ENCODE measurements around the gene NUTM2A. TPM values are rescaled to one million over a fixed set of nuclear protein-coding genes. Genes with fewer than 3 reads are reported as not detected.
A peak's percentile ranks its signal among the peaks of the same experiment; 100 is the strongest.
"Not testable (repeated sequence)": the region's sequence is repeated elsewhere in the genome, so short reads cannot be mapped to it uniquely, and the experiment has no call there.

NUTM2A gene
- total RNA-seq, 4 donors from 2014 or later, result 0.80 to 3.0 (median 2.4) TPM

DNA sequence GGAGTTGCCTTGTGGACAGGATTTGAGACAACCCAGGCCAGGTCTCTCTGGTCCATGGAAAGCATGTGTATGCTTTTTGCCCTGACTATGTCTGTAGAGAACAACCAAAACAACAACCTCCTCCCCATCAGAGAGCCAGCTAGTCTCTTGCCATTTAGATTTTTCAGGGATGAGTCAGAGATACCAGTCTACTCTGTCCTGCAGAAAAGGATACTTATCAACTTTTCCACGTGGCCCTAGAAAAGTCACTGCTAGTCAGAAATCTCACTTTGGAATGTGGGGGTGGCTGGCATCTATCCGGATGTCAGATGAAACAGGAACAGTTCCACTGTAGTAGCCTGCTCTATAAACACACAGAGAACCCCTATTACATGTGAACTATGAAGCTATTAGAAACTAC, 13.4 kb upstream of the NUTM2A start:
- H3K27ac ChIP-seq; H3K4me3 ChIP-seq; H3K9me3 ChIP-seq; intact Hi-C loops (cut with DNase I; ENCODE audit: low total_unique reads); in situ Hi-C loops (cut with MboI; ENCODE audit: low pct_ligation_motif_present in 1 of 4, low pct_unique_long_range_greater_than_20kb in 1 of 4, low sequenced_read_pairs in 3 of 4); DNase-seq; H3K36me3 ChIP-seq; H3K27me3 ChIP-seq; H3K4me1 ChIP-seq: not testable (repeated sequence)
- 71 to 80% methylated on average over 1 to 2 of the region's 2 CpGs for WGBS, 2 donors (ENCODE audit: low coverage in 1 of 2)

- H3K9me3 ChIP-seq; H3K27me3 ChIP-seq; in situ Hi-C loops (cut with MboI; ENCODE audit: low pct_ligation_motif_present in 1 of 4, low pct_unique_long_range_greater_than_20kb in 1 of 4, low sequenced_read_pairs in 3 of 4); H3K36me3 ChIP-seq; H3K27ac ChIP-seq; H3K4me1 ChIP-seq; H3K4me3 ChIP-seq; intact Hi-C loops (cut with DNase I; ENCODE audit: low total_unique reads); DNase-seq: not testable (repeated sequence)
- 91% methylated on average over 5 of the region's 8 CpGs; no CpG with 5 or more reads in 1 of the 2 donors for WGBS, 2 donors (ENCODE audit: low coverage in 1 of 2)
These were observed 12.0 kb upstream of the NUTM2A start for GRCh38 chr10:87213150-87213765.

DNA sequence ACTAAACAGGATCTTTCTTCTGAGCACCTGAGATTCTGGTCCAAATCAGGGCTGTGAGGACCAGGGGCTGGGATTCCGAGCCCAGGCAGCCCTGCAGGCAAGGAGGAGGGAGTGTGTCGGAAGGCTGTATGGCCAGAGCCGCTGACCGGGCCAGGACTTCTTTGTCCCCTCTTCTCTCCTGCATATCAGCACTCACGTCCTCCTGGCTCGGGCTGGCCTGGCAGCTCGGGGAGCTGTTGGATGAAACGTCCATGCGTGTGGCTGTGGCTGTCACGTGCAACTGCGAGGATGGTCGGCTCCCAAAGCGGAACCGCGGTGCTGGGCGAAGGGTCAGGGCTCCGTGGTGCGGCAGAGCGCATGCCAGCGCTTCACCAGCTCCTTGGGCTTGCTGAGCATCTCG, 11.4 kb upstream of the NUTM2A start:
- H3K9me3 ChIP-seq; intact Hi-C loops (cut with DNase I; ENCODE audit: low total_unique reads); H3K4me3 ChIP-seq; in situ Hi-C loops (cut with MboI; ENCODE audit: low pct_ligation_motif_present in 1 of 4, low pct_unique_long_range_greater_than_20kb in 1 of 4, low sequenced_read_pairs in 3 of 4); H3K27me3 ChIP-seq; H3K36me3 ChIP-seq; H3K4me1 ChIP-seq; DNase-seq; H3K27ac ChIP-seq: not testable (repeated sequence)
- 94% methylated on average over 20 of the region's 21 CpGs; no CpG with 5 or more reads in 1 of the 2 donors for WGBS, 2 donors (ENCODE audit: low coverage in 1 of 2)

DNA sequence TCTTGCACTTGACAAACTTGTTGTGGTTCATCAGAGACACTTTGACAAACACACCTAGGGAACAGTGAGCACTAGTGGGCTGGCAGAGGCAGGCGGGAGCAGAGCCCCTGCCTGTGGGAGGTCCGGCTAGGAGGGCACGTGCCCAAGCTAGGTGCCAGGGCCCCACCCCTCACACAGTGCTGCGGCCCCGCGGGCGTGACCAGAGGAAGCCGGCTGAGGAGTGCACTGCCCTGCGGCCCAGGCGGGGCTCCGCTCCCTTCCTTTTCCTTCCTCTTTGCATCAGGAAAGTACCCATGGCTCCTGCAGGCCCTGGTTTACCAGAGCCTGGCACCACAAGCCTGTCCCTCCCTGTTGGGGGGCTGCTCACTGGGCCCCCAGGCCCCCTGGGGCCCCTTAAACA, 9.1 kb upstream of the NUTM2A start:
- 37% methylated on average over 11 of the region's 11 CpGs; no CpG with 5 or more reads in 1 of the 2 donors for WGBS, 2 donors (ENCODE audit: low coverage in 1 of 2)
- H3K9me3 ChIP-seq; H3K36me3 ChIP-seq; intact Hi-C loops (cut with DNase I; ENCODE audit: low total_unique reads); H3K4me3 ChIP-seq; H3K4me1 ChIP-seq; H3K27ac ChIP-seq; in situ Hi-C loops (cut with MboI; ENCODE audit: low pct_ligation_motif_present in 1 of 4, low pct_unique_long_range_greater_than_20kb in 1 of 4, low sequenced_read_pairs in 3 of 4); H3K27me3 ChIP-seq: not testable (repeated sequence)
- peak; percentile 59 for DNase-seq

- H3K4me3 ChIP-seq; H3K9me3 ChIP-seq; intact Hi-C loops (cut with DNase I; ENCODE audit: low total_unique reads); DNase-seq; H3K4me1 ChIP-seq; H3K27ac ChIP-seq; in situ Hi-C loops (cut with MboI; ENCODE audit: low pct_ligation_motif_present in 1 of 4, low pct_unique_long_range_greater_than_20kb in 1 of 4, low sequenced_read_pairs in 3 of 4); H3K27me3 ChIP-seq; H3K36me3 ChIP-seq: not testable (repeated sequence)
- no CpG with 5 or more reads among the region's 5 CpGs for WGBS, 2 donors (ENCODE audit: low coverage in 1 of 2)
These were observed 5.9 kb upstream of the NUTM2A start for GRCh38 chr10:87219370-87219769.

DNA sequence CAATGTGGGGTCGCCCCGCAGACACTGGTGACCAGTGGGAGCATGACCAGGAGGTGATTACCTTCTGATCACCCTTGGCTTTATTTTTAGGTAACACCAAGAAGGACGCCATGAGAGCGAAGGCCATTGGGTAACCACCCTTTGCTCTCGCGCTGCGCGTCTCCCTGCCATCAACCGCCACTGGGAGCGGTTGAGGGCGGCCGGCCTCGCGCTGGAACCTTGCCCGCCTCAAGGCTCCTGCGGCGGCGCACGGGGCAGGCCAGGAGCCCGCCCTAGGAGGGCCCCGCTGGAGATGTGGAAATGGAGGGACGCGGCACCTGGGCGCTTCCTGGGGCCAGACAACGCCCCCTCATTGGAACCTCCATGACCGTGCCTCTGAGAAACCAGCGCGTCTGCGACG, 2.5 kb upstream of the NUTM2A start:
- in situ Hi-C loops (cut with MboI; ENCODE audit: low pct_ligation_motif_present in 1 of 4, low pct_unique_long_range_greater_than_20kb in 1 of 4, low sequenced_read_pairs in 3 of 4); H3K4me3 ChIP-seq; H3K27ac ChIP-seq; H3K4me1 ChIP-seq; H3K27me3 ChIP-seq; H3K36me3 ChIP-seq; H3K9me3 ChIP-seq; intact Hi-C loops (cut with DNase I; ENCODE audit: low total_unique reads); DNase-seq: not testable (repeated sequence)
- WGBS, 2 donors (ENCODE audit: low coverage in 1 of 2), result 95% methylated on average over 9 of the region's 30 CpGs; no CpG with 5 or more reads in 1 of the 2 donors

- H3K4me3 ChIP-seq; DNase-seq; intact Hi-C loops (cut with DNase I; ENCODE audit: low total_unique reads); H3K4me1 ChIP-seq; H3K27me3 ChIP-seq; H3K36me3 ChIP-seq; H3K9me3 ChIP-seq; in situ Hi-C loops (cut with MboI; ENCODE audit: low pct_ligation_motif_present in 1 of 4, low pct_unique_long_range_greater_than_20kb in 1 of 4, low sequenced_read_pairs in 3 of 4); H3K27ac ChIP-seq: not testable (repeated sequence)
- 75% methylated on average over 7 of the region's 20 CpGs; no CpG with 5 or more reads in 1 of the 2 donors for WGBS, 2 donors (ENCODE audit: low coverage in 1 of 2)
These were observed 3.0 kb downstream of the NUTM2A start for GRCh38 chr10:87228247-87228646.

- H3K4me3 ChIP-seq; H3K36me3 ChIP-seq; in situ Hi-C loops (cut with MboI; ENCODE audit: low pct_ligation_motif_present in 1 of 4, low pct_unique_long_range_greater_than_20kb in 1 of 4, low sequenced_read_pairs in 3 of 4); intact Hi-C loops (cut with DNase I; ENCODE audit: low total_unique reads); H3K4me1 ChIP-seq; DNase-seq; H3K9me3 ChIP-seq; H3K27me3 ChIP-seq; H3K27ac ChIP-seq: not testable (repeated sequence)
- WGBS, 2 donors (ENCODE audit: low coverage in 1 of 2), result 90 to 92% methylated on average over 7 to 9 of the region's 9 CpGs
These were observed 4.0 kb downstream of the NUTM2A start for GRCh38 chr10:87229211-87229610.

DNA sequence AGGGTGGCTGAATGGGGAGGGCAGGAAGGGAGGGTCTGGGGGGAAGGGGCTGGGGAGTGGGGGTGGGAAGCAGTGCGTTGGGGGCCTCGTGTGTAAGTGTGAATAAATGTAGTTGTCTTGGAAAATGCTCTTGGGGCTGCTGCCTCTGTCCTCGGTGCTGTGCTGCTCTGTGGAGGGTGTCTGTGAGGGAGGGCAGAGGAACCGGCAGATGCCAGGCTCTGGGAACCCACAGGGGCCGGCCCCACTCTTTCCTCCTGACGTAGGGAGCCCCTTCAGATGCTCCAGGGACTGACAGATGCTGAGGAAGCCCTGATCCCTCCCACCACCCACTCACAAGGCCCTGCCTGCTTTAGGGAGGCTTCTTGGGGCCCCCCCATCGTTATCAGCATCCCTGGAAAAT, 9.6 kb downstream of the NUTM2A start:
- H3K4me1 ChIP-seq; H3K27ac ChIP-seq; H3K9me3 ChIP-seq; H3K36me3 ChIP-seq; in situ Hi-C loops (cut with MboI; ENCODE audit: low pct_ligation_motif_present in 1 of 4, low pct_unique_long_range_greater_than_20kb in 1 of 4, low sequenced_read_pairs in 3 of 4); H3K27me3 ChIP-seq; DNase-seq; intact Hi-C loops (cut with DNase I; ENCODE audit: low total_unique reads); H3K4me3 ChIP-seq: not testable (repeated sequence)
- no CpG with 5 or more reads among the region's 7 CpGs for WGBS, 2 donors (ENCODE audit: low coverage in 1 of 2)

- H3K4me1 ChIP-seq; DNase-seq; intact Hi-C loops (cut with DNase I; ENCODE audit: low total_unique reads); H3K9me3 ChIP-seq; H3K27me3 ChIP-seq; H3K36me3 ChIP-seq; H3K27ac ChIP-seq; H3K4me3 ChIP-seq; in situ Hi-C loops (cut with MboI; ENCODE audit: low pct_ligation_motif_present in 1 of 4, low pct_unique_long_range_greater_than_20kb in 1 of 4, low sequenced_read_pairs in 3 of 4): not testable (repeated sequence)
- 58% methylated on average over 4 of the region's 5 CpGs; no CpG with 5 or more reads in 1 of the 2 donors for WGBS, 2 donors (ENCODE audit: low coverage in 1 of 2)
These were observed 12.0 kb downstream of the NUTM2A start for GRCh38 chr10:87237244-87237643.

GRCh38 chr10:87239346-87239808, 14.1 kb downstream of the NUTM2A start:
- H3K36me3 ChIP-seq; H3K27me3 ChIP-seq; in situ Hi-C loops (cut with MboI; ENCODE audit: low pct_ligation_motif_present in 1 of 4, low pct_unique_long_range_greater_than_20kb in 1 of 4, low sequenced_read_pairs in 3 of 4); H3K4me3 ChIP-seq; H3K4me1 ChIP-seq; intact Hi-C loops (cut with DNase I; ENCODE audit: low total_unique reads); H3K9me3 ChIP-seq; H3K27ac ChIP-seq; DNase-seq: not testable (repeated sequence)
- 67% methylated on average over 2 of the region's 6 CpGs; no CpG with 5 or more reads in 1 of the 2 donors for WGBS, 2 donors (ENCODE audit: low coverage in 1 of 2)

Data from transverse colon (tissue), 4 donors.